Measurements from ENCODE around the gene HILPDA.

DNA sequence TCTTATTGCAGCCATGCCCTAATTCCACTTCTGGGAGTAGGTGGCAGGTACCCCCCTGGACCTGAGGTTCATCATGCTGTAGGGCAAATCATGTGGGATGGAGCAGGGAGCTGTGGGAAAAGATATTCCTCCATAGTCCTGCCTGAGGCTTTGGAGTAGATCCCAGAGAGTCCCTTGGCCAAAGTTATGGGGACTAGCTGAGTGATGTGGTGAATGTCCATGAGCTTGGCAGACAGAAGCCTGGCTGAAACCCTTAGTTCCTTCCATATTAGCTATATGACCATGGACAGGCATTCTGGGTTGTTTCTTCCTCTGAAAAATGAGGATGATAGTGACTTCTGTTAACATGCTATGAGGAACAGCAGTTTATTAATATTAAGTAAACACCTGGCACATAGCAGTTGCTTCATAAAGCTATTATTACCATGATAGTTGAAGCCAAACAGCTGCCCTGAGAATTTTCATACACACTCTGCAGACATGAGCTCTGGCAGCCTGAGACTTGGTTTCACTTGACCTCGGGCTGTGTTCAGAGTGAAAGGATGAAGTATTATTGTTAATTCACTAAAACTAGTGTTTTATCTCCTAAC is 30.9 kb upstream of the HILPDA start:
- TF ChIP-seq, protein P1, sequence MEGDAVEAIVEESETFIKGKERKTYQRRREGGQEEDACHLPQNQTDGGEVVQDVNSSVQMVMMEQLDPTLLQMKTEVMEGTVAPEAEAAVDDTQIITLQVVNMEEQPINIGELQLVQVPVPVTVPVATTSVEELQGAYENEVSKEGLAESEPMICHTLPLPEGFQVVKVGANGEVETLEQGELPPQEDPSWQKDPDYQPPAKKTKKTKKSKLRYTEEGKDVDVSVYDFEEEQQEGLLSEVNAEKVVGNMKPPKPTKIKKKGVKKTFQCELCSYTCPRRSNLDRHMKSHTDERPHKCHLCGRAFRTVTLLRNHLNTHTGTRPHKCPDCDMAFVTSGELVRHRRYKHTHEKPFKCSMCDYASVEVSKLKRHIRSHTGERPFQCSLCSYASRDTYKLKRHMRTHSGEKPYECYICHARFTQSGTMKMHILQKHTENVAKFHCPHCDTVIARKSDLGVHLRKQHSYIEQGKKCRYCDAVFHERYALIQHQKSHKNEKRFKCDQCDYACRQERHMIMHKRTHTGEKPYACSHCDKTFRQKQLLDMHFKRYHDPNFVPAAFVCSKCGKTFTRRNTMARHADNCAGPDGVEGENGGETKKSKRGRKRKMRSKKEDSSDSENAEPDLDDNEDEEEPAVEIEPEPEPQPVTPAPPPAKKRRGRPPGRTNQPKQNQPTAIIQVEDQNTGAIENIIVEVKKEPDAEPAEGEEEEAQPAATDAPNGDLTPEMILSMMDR (conservative IDR thresholded peaks at IDR 0.05; ENCODE audit: low read length): no peak
- TF ChIP-seq EZH2phosphoT487 (IDR thresholded peaks at IDR 0.05; ENCODE audit: borderline replicate concordance): no peak

Measured in Loucy (cell line).